ENCODE measurements around the gene CCNG2. TPM values are rescaled to one million over a fixed set of nuclear protein-coding genes. Genes with fewer than 3 reads are reported as not detected.

Gene CCNG2
- total RNA-seq, 2 donors from 2014 or later, result 34.0 to 145 TPM

GRCh38 chr4:77147079-77147782 is 9.8 kb upstream of the CCNG2 start:
- Histone ChIP-seq H3K27ac (peak overlapping the region; percentile 73), H3K9me3 (no peaks in the 10 kb centered on the region), H3K4me1 (no peaks in the 10 kb centered on the region), H3K36me3 (no peaks in the 10 kb centered on the region), H3K27me3 (no peaks in the 10 kb centered on the region), H3K9ac (ENCODE audit: low read depth in 2 of 2, low read length in 2 of 2) (no peak overlapping the region), H3K4me3 (no peak overlapping the region)
- intact Hi-C loops (cut with DNase I), result no loop called here
- DNase-seq, result no peak
- TF ChIP-seq CTCF (IDR thresholded peaks at IDR 0.05), result no peak

GRCh38 chr4:77148078-77148477 is 8.9 kb upstream of the CCNG2 start:
- Histone ChIP-seq H3K36me3 (no peaks in the 10 kb centered on the region), H3K27me3 (no peaks in the 10 kb centered on the region), H3K4me1 (no peaks in the 10 kb centered on the region), H3K9me3 (no peaks in the 10 kb centered on the region), H3K4me3 (no peak overlapping the region), H3K27ac (peak overlapping the region; percentile 73), H3K9ac (ENCODE audit: low read depth in 2 of 2, low read length in 2 of 2) (no peak overlapping the region)
- intact Hi-C loops (cut with DNase I), result no loop called here
- no peak for TF ChIP-seq CTCF (IDR thresholded peaks at IDR 0.05)
- no peak for DNase-seq

GRCh38 chr4:77149789-77150188 is 7.2 kb upstream of the CCNG2 start:
- Histone ChIP-seq H3K9me3 (no peaks in the 10 kb centered on the region), H3K27ac (no peak overlapping the region), H3K27me3 (no peaks in the 10 kb centered on the region), H3K4me1 (no peaks in the 10 kb centered on the region), H3K36me3 (no peaks in the 10 kb centered on the region), H3K4me3 (no peak overlapping the region), H3K9ac (ENCODE audit: low read depth in 2 of 2, low read length in 2 of 2) (no peak overlapping the region)
- intact Hi-C loops (cut with DNase I), result loop anchor here (10.0 kb wide), 1 partner anchor 75 kb away; the partner anchor contains the start of gene CCNI
- TF ChIP-seq CTCF (IDR thresholded peaks at IDR 0.05), result no peak
- DNase-seq, result no peak

- intact Hi-C loops (cut with DNase I), result loop anchor here (10.0 kb wide), 1 partner anchor 76 kb away; the partner anchor contains the start of gene CCNI
- Histone ChIP-seq H3K27ac (no peak overlapping the region), H3K4me3 (no peak overlapping the region), H3K9me3 (no peaks in the 10 kb centered on the region), H3K9ac (ENCODE audit: low read depth in 2 of 2, low read length in 2 of 2) (no peak overlapping the region), H3K27me3 (no peaks in the 10 kb centered on the region), H3K4me1 (no peaks in the 10 kb centered on the region), H3K36me3 (no peaks in the 10 kb centered on the region)
- DNase-seq, result no peak
- no peak for TF ChIP-seq CTCF (IDR thresholded peaks at IDR 0.05)
Measured at GRCh38 chr4:77151241-77151640, 5.8 kb upstream of the CCNG2 start.

GRCh38 chr4:77152421-77152820 is 4.6 kb upstream of the CCNG2 start:
- DNase-seq, result no peak
- TF ChIP-seq CTCF (IDR thresholded peaks at IDR 0.05), result no peak
- Histone ChIP-seq H3K4me1 (no peaks in the 10 kb centered on the region), H3K36me3 (no peaks in the 10 kb centered on the region), H3K27me3 (no peaks in the 10 kb centered on the region), H3K27ac (no peak overlapping the region), H3K9ac (ENCODE audit: low read depth in 2 of 2, low read length in 2 of 2) (no peak overlapping the region), H3K9me3 (no peaks in the 10 kb centered on the region), H3K4me3 (no peak overlapping the region)
- intact Hi-C loops (cut with DNase I), result loop anchor here (10.0 kb wide), 1 partner anchor 78 kb away; the partner anchor contains the start of gene CCNI
